GM21360 (cell line): ENCODE results near the gene PDE3B.
"Not testable (repeated sequence)": the region's sequence is repeated elsewhere in the genome, so short reads cannot be mapped to it uniquely, and the experiment has no call there.

Source experiments
- ATAC-seq: cut with Tn5 transposase; IDR thresholded peaks from one replicate; pipeline ENCODE4 v1.9.1; 2021; ENCODE audit warnings: mild to moderate bottlenecking, moderate library complexity; ENCODE audit not compliant: unreplicated experiment

The PDE3B gene

DNA sequence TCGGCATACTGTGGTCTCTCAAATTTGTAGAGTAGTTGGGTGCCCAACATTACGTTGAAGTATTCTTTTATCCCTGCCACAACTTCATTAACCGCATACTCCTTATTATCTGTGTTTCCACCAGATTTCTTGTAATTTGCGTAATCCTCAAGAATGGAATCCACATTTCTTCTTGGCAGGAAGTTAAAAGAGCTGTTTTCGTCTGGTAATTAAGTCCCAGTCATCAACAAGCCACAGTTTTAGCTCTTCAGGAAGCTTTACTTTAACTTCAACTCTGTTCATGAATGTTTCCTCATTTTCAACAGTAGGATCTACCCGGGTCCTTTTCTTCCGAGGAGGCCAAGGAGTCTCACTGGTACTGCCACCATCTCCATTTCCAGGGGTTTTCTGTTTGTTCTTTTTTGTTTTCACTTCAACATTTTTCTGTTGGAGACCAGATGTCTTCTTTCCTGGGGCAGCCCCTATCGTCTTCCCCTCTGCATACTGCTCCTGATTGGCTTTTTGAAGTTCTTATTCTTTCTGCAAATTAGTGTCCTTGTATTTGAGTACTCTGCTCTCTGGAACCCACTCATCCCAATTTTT lies 30.3 kb downstream of the PDE3B start:
- no peak for ATAC-seq

DNA sequence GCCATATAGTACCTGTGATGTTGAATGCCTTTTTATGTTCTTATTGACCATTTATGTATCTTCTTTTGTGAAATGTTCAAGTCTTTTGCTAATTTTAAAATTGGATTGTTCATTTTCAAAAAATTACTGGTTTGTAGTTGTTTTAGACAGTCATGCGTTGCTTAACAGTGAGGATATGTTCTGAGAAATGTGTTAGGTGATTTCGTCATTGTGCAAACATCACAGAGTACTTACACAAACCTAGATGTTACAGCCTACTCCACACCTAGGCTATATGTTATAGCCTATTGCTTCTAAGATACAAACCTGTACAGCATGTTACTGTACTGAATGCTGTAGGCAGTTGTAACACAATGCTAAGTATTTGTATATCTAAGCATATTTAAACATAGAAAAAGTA lies 32.5 kb downstream of the PDE3B start:
- ATAC-seq, result no peak

DNA sequence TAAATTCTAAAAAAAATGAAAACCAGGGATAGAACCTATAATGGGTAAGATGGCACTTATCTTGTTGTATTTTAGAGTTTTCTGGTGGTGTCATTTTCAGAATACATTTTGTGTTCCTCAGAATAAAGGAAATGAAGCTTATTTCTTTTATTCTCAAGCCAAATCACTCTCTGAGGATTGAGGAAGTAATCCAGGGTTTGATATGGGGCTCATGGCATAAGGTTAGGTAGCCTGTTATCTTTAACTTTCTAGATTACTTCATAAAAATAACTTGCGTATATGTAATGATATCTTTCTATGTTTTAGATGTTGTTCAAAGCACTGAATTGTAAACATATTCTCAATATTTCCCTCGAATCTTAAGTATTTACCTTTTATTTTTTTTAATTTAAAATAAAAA lies 33.5 kb downstream of the PDE3B start:
- ATAC-seq, result no peak

DNA sequence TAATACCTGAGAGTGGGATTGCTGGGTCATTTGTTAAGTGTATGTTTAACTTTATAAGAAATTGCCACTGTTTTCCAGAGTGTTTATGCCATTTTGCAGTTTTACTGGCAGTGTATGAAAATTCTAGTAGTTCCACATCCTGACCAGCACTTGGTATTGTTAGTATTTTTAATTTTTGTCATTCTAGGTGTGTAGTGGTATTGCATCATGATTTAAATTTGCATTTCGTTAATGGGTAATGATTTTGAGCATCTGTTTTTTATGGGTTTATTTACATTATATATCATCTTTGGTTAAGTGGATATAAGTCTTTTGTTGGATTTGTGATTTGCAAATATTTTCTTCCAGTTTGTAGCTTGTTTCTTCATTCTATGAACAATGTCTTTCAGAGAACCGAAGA lies 34.7 kb downstream of the PDE3B start:
- no peak for ATAC-seq

DNA sequence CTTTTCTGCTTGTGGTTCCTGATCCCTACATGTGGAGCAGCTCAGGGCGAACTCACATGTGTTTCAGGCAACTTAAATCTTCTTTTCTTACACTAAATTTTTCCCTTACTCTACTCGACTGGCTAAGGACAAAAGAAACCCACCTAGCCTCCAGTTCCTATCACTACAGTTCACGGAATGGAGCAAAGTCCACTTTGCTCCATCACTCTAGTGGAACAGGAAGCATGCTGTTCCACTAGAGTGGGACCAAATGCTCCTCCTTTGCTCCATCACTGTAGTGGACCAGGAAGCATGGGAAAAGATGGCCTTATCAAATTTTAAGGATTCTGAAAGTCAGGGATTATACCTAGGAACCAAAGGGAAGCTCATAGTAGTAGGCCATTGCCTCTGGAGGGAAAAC lies 36.1 kb downstream of the PDE3B start:
- no peak for ATAC-seq

GRCh38 chr11:14684234-14684915 lies 40.8 kb downstream of the PDE3B start:
- not testable (repeated sequence) for ATAC-seq

DNA sequence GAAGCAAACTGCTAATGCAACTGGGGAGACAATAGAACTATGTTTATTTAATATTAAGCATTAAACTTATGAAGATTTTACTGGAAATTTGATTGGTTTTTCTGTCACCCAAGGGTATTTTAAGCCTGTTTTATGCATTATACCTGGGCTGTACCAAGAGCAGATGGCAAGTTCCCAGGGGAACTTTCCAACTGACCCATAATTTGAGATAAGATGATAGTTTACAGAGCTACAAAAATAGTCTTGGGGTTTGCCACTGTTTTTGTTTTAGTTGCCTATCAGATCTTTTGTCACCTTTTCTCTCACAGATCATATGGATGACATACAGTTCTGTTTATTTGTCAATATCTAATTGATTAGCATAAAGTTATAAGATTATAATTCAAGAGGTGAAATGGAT lies 43.9 kb downstream of the PDE3B start:
- no peak for ATAC-seq

DNA sequence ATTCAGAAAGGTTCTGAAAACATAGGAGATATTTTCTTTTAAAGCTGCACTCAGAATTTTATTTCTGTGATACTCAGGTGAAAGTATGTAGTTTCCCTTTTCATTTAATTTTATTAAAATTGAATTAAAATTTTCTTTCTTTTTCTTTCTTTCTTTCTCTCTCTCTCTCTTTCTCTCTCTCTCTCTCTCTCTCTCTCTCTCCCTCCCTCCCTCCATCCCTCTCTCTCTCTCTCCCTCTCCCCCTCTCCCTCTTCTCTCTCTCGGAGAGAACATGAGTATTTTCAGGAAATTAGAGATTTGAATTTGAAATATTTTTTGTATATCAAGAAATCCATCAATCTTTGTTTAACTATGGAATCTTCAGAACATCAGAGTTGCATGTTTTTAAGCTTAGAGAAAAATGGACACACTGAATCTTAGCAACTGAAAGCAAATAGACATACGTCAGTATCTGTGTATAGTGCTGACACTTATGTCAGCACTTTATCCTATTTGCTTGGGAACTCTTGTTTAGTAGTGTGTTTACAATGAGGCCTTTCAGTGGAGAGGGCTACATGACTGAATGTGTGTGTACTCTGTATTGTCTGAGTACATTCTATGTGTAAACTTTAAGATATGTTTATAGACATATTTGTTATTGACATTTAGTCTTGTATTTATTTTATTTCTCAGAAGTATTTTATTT lies 44.5 kb downstream of the PDE3B start:
- no peak for ATAC-seq

GRCh38 chr11:14695656-14696055 lies 52.1 kb downstream of the PDE3B start:
- ATAC-seq, result not testable (repeated sequence)

- ATAC-seq, result no peak
Measured at GRCh38 chr11:14698771-14699170, 55.2 kb downstream of the PDE3B start.

- ATAC-seq, result no peak
Measured at GRCh38 chr11:14700593-14700992, 57.0 kb downstream of the PDE3B start.

DNA sequence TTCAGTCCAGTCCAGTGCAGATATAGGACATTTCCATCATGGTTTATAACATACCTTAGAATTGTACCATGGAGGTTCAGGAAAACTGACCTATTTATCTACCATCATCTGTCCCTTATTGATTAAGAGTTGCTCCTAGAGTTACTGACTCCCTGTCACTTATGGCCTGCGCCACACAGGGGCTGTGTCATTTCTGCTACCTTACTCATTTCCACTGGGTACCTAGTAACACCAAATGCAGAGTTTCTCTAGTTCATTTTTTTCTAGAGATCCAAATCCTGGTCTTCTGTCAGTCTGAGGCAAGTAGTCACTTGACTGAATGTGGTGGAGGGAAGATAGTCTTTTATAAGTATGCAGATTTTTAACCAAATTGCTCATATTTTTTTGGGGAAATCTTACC lies 59.2 kb downstream of the PDE3B start:
- ATAC-seq, result no peak

DNA sequence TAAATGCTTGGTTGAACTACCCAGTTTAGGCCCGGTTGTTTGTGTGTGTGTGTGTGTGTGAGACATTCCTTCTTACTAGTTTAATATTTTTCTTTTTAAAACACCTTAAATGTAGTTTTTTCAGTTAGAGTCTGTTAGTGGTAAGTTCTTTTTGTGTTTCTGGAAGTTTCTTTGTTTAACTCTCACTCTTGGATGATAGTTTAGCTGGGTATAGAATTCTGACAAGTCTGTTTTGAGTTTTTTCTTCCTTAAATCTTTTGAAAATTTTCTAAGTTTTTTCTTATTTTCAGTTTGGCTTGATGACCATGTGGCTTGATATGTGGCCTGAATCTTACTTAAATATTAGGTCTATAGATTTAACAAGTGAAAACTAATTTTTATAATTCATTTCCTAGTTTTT lies 60.1 kb downstream of the PDE3B start:
- ATAC-seq, result no peak

DNA sequence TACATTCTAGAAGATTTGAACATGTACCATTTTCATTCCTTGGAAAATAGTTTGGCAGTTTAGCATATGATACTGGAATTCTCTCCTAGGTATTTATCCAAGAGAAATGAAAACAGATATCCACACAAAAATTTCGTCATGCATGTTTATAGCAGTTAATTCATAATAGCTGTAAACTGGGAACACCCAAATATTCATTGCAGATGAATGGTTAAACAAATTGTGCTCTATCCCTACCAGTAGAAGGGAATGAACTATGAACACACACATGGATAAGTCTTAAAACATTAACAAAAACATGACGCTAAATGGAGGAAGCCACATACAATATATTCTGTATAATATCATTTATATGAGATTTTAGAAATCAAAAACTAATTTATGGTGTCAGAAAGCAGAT lies 61.5 kb downstream of the PDE3B start:
- no peak for ATAC-seq

- no peak for ATAC-seq
Measured at GRCh38 chr11:14713496-14714244, 70.1 kb downstream of the PDE3B start.

DNA sequence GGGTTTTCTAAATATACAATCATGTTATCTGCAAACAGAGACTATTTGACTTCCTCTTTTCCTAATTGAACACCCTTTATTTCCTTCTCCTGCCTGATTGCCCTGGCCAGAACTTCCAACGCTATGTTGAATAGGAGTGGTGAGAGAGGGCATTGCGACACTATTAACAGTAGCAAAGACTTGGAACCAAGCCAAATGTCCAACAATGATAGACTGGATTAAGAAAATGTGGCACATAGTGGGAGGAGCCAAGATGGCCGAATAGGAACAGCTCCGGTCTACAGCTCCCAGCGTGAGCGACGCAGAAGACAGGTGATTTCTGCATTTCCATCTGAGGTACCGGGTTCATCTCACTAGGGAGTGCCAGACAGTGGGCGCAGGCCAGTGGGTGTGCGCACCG lies 72.1 kb downstream of the PDE3B start:
- not testable (repeated sequence) for ATAC-seq

DNA sequence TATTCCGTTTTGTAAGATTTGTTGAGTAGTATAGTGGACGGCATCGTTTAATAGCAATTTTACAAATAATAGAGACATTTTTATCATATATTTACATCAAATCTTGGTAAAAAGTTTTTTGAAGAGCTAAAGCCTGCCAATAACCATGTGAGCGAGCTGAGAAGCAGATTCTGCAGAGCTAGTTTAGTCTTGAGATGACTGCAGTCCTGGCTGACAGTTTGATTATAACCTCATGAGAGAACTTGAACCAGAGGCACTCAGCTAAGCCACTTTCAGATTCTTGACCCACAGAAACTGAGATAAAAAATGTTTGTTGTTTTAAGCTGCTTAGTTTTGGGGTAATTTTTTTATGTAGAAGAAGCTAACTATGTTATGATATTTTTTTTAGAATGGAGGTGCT lies 78.9 kb downstream of the PDE3B start:
- ATAC-seq, result no peak

- ATAC-seq, result no peak
Measured at GRCh38 chr11:14725150-14725549, 81.5 kb downstream of the PDE3B start.

DNA sequence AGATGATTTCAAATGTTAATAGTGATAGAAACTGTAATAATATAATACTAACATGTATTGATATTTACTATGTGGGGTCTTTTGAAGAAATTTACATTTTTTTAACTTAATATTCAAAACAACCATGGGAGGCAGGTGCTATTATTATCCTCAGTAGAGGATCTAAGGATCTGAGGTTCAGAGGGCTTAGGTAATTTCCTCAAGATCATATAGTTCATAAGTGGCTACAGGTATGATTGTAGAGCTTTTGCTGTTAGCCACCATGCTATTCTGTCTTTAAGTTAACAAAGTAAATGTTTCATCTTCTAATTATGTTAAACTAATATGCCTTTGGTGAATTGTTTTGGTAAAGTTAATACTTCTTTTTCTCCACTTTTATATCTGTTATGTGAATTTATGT lies 83.6 kb downstream of the PDE3B start:
- ATAC-seq, result no peak

GRCh38 chr11:14727746-14728145 lies 84.1 kb downstream of the PDE3B start:
- ATAC-seq, result no peak

DNA sequence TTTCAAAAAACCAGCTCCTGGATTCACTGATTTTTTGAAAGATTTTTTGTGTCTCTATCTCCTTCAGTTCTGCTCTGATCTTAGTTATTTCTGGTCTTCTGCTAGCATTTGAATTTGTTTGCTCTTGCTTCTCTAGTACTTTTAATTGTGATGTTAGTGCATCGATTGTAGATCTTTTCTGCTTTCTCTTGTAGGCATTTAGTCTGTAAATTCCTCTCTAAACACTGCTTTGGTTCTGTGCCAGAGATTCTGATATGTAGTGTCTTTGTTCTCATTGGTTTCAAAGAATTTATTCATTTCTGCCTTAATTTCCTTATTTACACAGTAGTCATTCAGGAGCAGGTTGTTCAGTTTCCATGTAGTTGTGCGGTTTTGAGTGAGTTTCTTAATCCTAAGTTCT lies 96.9 kb downstream of the PDE3B start:
- ATAC-seq, result not testable (repeated sequence)

DNA sequence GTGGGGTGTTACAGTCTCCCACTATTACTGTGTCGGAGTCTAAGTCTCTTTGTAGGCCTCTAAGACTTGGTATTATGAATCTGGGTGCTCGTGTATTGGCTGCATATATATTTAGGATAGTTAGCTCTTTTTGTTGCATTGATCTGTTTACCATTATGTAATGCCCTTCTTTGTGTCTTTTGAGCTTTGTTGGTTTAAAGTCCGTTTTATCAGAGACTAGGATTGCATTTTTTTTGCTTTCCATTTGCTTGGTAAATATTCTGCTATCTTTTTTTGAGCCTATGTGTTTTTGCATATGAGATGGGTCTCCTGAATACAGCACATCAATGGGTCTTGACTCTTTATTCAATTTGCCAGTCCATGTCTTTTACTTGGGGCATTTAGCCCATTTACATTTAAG lies 97.6 kb downstream of the PDE3B start:
- no peak for ATAC-seq
